Trophoblast cell (in vitro differentiated cells and primary cell): Measurements from ENCODE around the gene ZNF366.

Experiments
- DNase-seq, 2 donors: peaks; one replicate each; pipeline ENCODE4 v3.0.0-alpha.2; 2016
- H2AFZ ChIP-seq: 2 replicates; pipeline ENCODE4 v1.6.1; 2013; ENCODE audit warnings: low read length, moderate library complexity, mild to moderate bottlenecking; ENCODE audit not compliant: insufficient read depth, poor library complexity
- H2AK5ac ChIP-seq: 2 replicates; pipeline ENCODE4 v1.6.1; 2013; ENCODE audit warnings: mild to moderate bottlenecking, low read length
- H2BK120ac ChIP-seq: 2 replicates; pipeline ENCODE4 v1.6.1; 2013; ENCODE audit warnings: low read length, mild to moderate bottlenecking, moderate library complexity; ENCODE audit not compliant: insufficient read depth, poor library complexity
- H2BK12ac ChIP-seq: 2 replicates; pipeline ENCODE4 v1.6.1; 2013; ENCODE audit warnings: mild to moderate bottlenecking, low read length, moderate library complexity
- H2BK5ac ChIP-seq: 2 replicates; pipeline ENCODE4 v1.6.1; 2013; ENCODE audit warnings: low read length, low read depth, moderate library complexity, mild to moderate bottlenecking; ENCODE audit not compliant: poor library complexity
- H3K14ac ChIP-seq: 2 replicates; pipeline ENCODE4 v1.6.1; 2013; ENCODE audit warnings: mild to moderate bottlenecking, low read length
- H3K18ac ChIP-seq: 2 replicates; pipeline ENCODE4 v1.6.1; 2013; ENCODE audit warnings: mild to moderate bottlenecking, low read length
- H3K23ac ChIP-seq: 2 replicates; pipeline ENCODE4 v1.6.1; 2013; ENCODE audit warnings: low read length
- H3K27ac ChIP-seq: 2 replicates; pipeline ENCODE4 v1.5.1; 2013; ENCODE audit warnings: low read depth, mild to moderate bottlenecking, inconsistent platforms, low read length, moderate library complexity
- H3K27me3 ChIP-seq: 2 replicates; pipeline ENCODE4 v1.6.1; 2013; ENCODE audit warnings: inconsistent platforms, mild to moderate bottlenecking, low read length, moderate library complexity; ENCODE audit not compliant: insufficient read depth
- H3K36me3 ChIP-seq, 2 experiments: 1 replicate in 1 of 2; 2 replicates in 1 of 2; pipeline ENCODE4 v1.6.1; 2013; ENCODE audit warnings: low read length in 2 of 2, mild to moderate bottlenecking in 2 of 2, moderate library complexity in 1 of 2; ENCODE audit not compliant: insufficient read depth in 2 of 2, control insufficient read depth in 1 of 2
- H3K4ac ChIP-seq: 2 replicates; pipeline ENCODE4 v1.6.1; 2013; ENCODE audit warnings: low read depth, mild to moderate bottlenecking, low read length, moderate library complexity
- H3K4me1 ChIP-seq, 2 experiments: 1 replicate in 1 of 2; 2 replicates in 1 of 2; pipeline ENCODE4 v1.6.1; 2013; ENCODE audit warnings: low read length in 2 of 2, mild to moderate bottlenecking in 2 of 2, moderate library complexity in 1 of 2; ENCODE audit not compliant: insufficient read depth in 2 of 2, control insufficient read depth in 1 of 2
- H3K4me2 ChIP-seq: 2 replicates; pipeline ENCODE4 v1.6.1; 2013; ENCODE audit warnings: inconsistent platforms, mild to moderate bottlenecking, low read length, moderate library complexity
- H3K4me3 ChIP-seq: 2 replicates; pipeline ENCODE4 v1.5.1; 2013; ENCODE audit warnings: mild to moderate bottlenecking, low read depth, low read length, inconsistent platforms
- H3K79me1 ChIP-seq: one replicate; pipeline ENCODE4 v1.6.1; 2013; ENCODE audit warnings: low read length
- H3K79me2 ChIP-seq: 2 replicates; pipeline ENCODE4 v1.6.1; 2013; ENCODE audit warnings: low read length, mild to moderate bottlenecking; ENCODE audit not compliant: control insufficient read depth, insufficient read depth, poor library complexity
- H3K9ac ChIP-seq: 2 replicates; pipeline ENCODE4 v1.6.1; 2013; ENCODE audit warnings: mild to moderate bottlenecking, low read length
- H3K9me3 ChIP-seq: 2 replicates; pipeline ENCODE4 v1.6.1; 2013; ENCODE audit warnings: low read depth, mild to moderate bottlenecking, control low read depth, inconsistent platforms, low read length; ENCODE audit not compliant: insufficient read depth
- H4K12ac ChIP-seq: 2 replicates; pipeline ENCODE4 v1.6.1; 2013; ENCODE audit warnings: low read depth, mild to moderate bottlenecking, low read length, moderate library complexity
- H4K8ac ChIP-seq: 2 replicates; pipeline ENCODE4 v1.6.1; 2013; ENCODE audit warnings: low read depth, mild to moderate bottlenecking, low read length, moderate library complexity
- H4K91ac ChIP-seq: one replicate; pipeline ENCODE4 v1.6.1; 2013; ENCODE audit warnings: low read depth, mild to moderate bottlenecking, low read length, moderate library complexity
- WGBS: extraction: QIAGEN DNeasy Blood & Tissue Kit; methylation state at CpG from one replicate; pipeline ENCODE4 v1.1.7; 2013; ENCODE audit warnings: missing lambda C conversion rate; ENCODE audit not compliant: insufficient read length, insufficient coverage; ENCODE audit errors: extremely low coverage; 5-methylcytosine and 5-hydroxymethylcytosine counted together

The ZNF366 gene

DNA sequence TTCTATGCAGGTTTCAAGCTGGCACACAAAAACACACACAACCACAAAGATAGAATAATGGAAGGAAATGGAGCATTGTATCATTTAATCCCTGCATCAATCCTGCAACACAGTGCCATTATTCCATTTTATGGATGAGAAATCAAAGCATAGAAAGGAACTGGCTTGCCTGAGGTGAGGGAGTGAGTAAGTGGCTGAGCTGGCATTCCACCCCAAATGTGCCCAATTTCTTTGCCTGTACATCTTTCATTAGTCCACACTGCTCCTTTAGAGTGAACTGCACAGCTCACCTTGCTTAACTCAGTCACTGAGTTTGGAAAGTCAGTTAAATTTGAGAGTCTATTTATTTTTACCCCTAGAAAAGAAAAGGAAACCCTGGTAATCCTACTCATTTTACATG is 28.9 kb downstream of the ZNF366 start:
- Histone ChIP-seq H3K36me3 (no peaks in the 10 kb centered on the region), H4K12ac (no peak overlapping the region), H3K79me1 (no peaks in the 10 kb centered on the region), H3K4me3 (no peak overlapping the region), H2BK12ac (no peak overlapping the region), H2AFZ (no peak overlapping the region), H3K9ac (no peak overlapping the region), H3K27ac (no peak overlapping the region), H3K4ac (no peak overlapping the region), H2AK5ac (no peak overlapping the region), H4K8ac (no peak overlapping the region), H3K9me3 (no peaks in the 10 kb centered on the region), H4K91ac (no peak overlapping the region), H3K79me2 (no peaks in the 10 kb centered on the region), H3K14ac (no peak overlapping the region), H3K27me3 (no peaks in the 10 kb centered on the region), H2BK5ac (no peak overlapping the region), H2BK120ac (no peak overlapping the region), H3K4me2 (no peak overlapping the region), H3K18ac (no peak overlapping the region), H3K4me1 (no peaks in the 10 kb centered on the region), H3K23ac (no peak overlapping the region)
- DNase-seq = no peak

DNA sequence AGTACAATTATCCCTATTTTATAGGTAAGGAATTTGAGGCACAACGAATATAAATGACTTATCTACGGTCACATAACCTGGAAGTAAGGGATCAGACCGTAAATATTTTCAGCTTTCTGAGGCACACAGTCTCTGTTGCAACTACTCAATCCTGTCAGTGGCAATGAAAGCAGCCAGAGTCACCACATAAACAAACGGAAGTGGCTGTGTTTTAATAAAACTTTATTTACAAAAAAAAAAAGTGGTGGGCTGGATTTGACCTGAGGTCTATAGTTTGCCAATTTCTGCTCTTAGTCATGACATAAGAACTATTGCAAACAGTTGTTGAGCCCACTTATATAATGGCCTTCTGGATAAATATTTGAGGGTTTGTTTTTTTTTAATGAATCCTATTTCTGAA is 29.6 kb downstream of the ZNF366 start:
- no peak overlapping the region for H3K4me3 ChIP-seq
- H2BK120ac ChIP-seq = no peak overlapping the region
- no peak for DNase-seq
- no peak overlapping the region for H3K14ac ChIP-seq
- H3K9me3 ChIP-seq = no peaks in the 10 kb centered on the region
- no peak overlapping the region for H3K4ac ChIP-seq
- H2AFZ ChIP-seq = no peak overlapping the region
- H3K9ac ChIP-seq = no peak overlapping the region
- H3K4me2 ChIP-seq = no peak overlapping the region
- H4K91ac ChIP-seq = no peak overlapping the region
- no peak overlapping the region for H4K12ac ChIP-seq
- no peak overlapping the region for H2AK5ac ChIP-seq
- no peak overlapping the region for H3K27ac ChIP-seq
- no peak overlapping the region for H3K18ac ChIP-seq
- no CpG with 5 or more reads among the region's 4 CpGs for WGBS
- H3K27me3 ChIP-seq = no peaks in the 10 kb centered on the region
- no peaks in the 10 kb centered on the region for H3K79me1 ChIP-seq
- no peaks in the 10 kb centered on the region for H3K4me1 ChIP-seq
- no peak overlapping the region for H2BK12ac ChIP-seq
- no peak overlapping the region for H3K23ac ChIP-seq
- no peak overlapping the region for H2BK5ac ChIP-seq
- H4K8ac ChIP-seq = no peak overlapping the region
- H3K36me3 ChIP-seq = no peaks in the 10 kb centered on the region
- H3K79me2 ChIP-seq = no peaks in the 10 kb centered on the region

DNA sequence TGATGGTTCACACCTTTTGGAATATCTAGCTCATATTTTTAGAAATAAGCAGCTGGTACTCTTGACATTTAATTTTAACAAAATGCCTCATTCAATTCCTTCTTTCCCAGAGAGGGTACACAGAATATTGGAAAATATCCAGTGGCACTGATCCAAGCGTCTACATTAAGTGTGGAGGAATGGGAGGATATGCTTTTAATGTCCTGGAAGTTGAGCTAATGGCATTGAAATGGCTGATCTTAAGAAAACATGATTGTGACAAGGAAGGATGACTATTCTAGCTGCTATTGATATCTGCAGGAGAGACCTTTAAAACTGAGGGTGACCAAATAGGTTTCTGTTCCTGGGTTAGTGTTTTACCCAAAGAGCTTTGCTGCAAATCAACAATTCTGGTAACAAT is 30.0 kb downstream of the ZNF366 start:
- Histone ChIP-seq H3K4ac (no peak overlapping the region), H3K27ac (no peak overlapping the region), H3K9ac (no peak overlapping the region), H3K79me1 (no peaks in the 10 kb centered on the region), H3K27me3 (no peaks in the 10 kb centered on the region), H2BK120ac (no peak overlapping the region), H2AK5ac (no peak overlapping the region), H3K36me3 (no peaks in the 10 kb centered on the region), H4K91ac (no peak overlapping the region), H3K23ac (no peak overlapping the region), H3K4me3 (no peak overlapping the region), H4K8ac (no peak overlapping the region), H3K18ac (no peak overlapping the region), H2BK12ac (no peak overlapping the region), H2BK5ac (no peak overlapping the region), H3K9me3 (no peaks in the 10 kb centered on the region), H4K12ac (no peak overlapping the region), H3K4me2 (no peak overlapping the region), H3K14ac (no peak overlapping the region), H2AFZ (no peak overlapping the region), H3K4me1 (no peaks in the 10 kb centered on the region), H3K79me2 (no peaks in the 10 kb centered on the region)
- no peak for DNase-seq
- no CpG with 5 or more reads among the region's 1 CpG for WGBS

DNA sequence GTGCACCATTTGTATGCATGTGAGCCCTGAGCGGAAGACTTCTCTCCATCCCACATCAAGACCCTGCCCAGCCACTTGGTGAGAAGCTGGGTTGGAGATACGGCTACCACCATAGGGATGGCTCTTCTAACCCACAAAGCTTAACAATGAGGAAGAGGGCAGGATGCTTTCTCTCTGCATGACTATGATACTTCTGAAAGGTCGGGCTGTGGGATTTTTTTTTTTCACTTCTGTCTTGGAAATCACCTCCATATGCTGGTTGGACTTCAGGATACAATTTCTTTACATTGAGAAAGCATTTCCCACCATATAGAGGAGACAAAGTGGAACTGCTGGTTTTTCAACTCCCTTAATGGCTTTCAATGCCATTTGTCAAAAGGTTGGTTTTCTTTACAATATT is 30.5 kb downstream of the ZNF366 start:
- no peak overlapping the region for H2BK12ac ChIP-seq
- no peak overlapping the region for H2BK120ac ChIP-seq
- no peaks in the 10 kb centered on the region for H3K9me3 ChIP-seq
- H3K79me2 ChIP-seq = no peaks in the 10 kb centered on the region
- H2AFZ ChIP-seq = no peak overlapping the region
- H3K4me2 ChIP-seq = no peak overlapping the region
- no peaks in the 10 kb centered on the region for H3K36me3 ChIP-seq
- H3K14ac ChIP-seq = no peak overlapping the region
- H3K23ac ChIP-seq = no peak overlapping the region
- no peak overlapping the region for H4K91ac ChIP-seq
- no peak overlapping the region for H3K27ac ChIP-seq
- H2AK5ac ChIP-seq = no peak overlapping the region
- H4K8ac ChIP-seq = no peak overlapping the region
- H3K4ac ChIP-seq = no peak overlapping the region
- H3K9ac ChIP-seq = no peak overlapping the region
- no CpG with 5 or more reads among the region's 3 CpGs for WGBS
- H3K27me3 ChIP-seq = no peaks in the 10 kb centered on the region
- no peak overlapping the region for H3K4me3 ChIP-seq
- H4K12ac ChIP-seq = no peak overlapping the region
- DNase-seq = no peak
- no peaks in the 10 kb centered on the region for H3K79me1 ChIP-seq
- no peaks in the 10 kb centered on the region for H3K4me1 ChIP-seq
- no peak overlapping the region for H3K18ac ChIP-seq
- no peak overlapping the region for H2BK5ac ChIP-seq

GRCh38 chr5:72476275-72476674 is 30.9 kb downstream of the ZNF366 start:
- H2AFZ ChIP-seq = no peak overlapping the region
- no peak overlapping the region for H3K9ac ChIP-seq
- no peak overlapping the region for H3K18ac ChIP-seq
- no peak overlapping the region for H3K4me3 ChIP-seq
- H2BK120ac ChIP-seq = no peak overlapping the region
- H2AK5ac ChIP-seq = no peak overlapping the region
- H2BK12ac ChIP-seq = no peak overlapping the region
- no CpG with 5 or more reads among the region's 2 CpGs for WGBS
- no peak overlapping the region for H4K8ac ChIP-seq
- no peaks in the 10 kb centered on the region for H3K36me3 ChIP-seq
- no peak overlapping the region for H3K14ac ChIP-seq
- no peaks in the 10 kb centered on the region for H3K79me1 ChIP-seq
- no peak overlapping the region for H3K4ac ChIP-seq
- H3K79me2 ChIP-seq = no peaks in the 10 kb centered on the region
- H3K4me2 ChIP-seq = no peak overlapping the region
- no peak for DNase-seq
- no peak overlapping the region for H2BK5ac ChIP-seq
- no peak overlapping the region for H3K23ac ChIP-seq
- H4K91ac ChIP-seq = no peak overlapping the region
- no peak overlapping the region for H3K27ac ChIP-seq
- H3K4me1 ChIP-seq = no peaks in the 10 kb centered on the region
- H3K9me3 ChIP-seq = no peaks in the 10 kb centered on the region
- no peak overlapping the region for H4K12ac ChIP-seq
- H3K27me3 ChIP-seq = no peaks in the 10 kb centered on the region
